Activated naive CD4-positive, alpha-beta T cell treated with Interleukin-2 at 50 U/mL for 16 hours (primary cell): ENCODE measurements around the gene CD63.

Source experiments
- DNase-seq: peaks from one replicate; pipeline ENCODE4 v3.0.0-alpha.2; 2020

CD63 gene

GRCh38 chr12:55720071-55720564 lies 8.7 kb downstream of the CD63 start, which contains the start of gene RDH5:
TSS of gene RDH5 (plus strand) at chr12:55720393. CDS start at chr12:55721185, 792 bp downstream.
- DNase-seq = no peak

- DNase-seq = no peak
These were observed 9.4 kb downstream of the CD63 start for GRCh38 chr12:55719371-55719770.

GRCh38 chr12:55718624-55719275 lies 10.1 kb downstream of the CD63 start:
- no peak for DNase-seq

GRCh38 chr12:55718015-55718414 lies 10.8 kb downstream of the CD63 start:
- DNase-seq = no peak

DNA sequence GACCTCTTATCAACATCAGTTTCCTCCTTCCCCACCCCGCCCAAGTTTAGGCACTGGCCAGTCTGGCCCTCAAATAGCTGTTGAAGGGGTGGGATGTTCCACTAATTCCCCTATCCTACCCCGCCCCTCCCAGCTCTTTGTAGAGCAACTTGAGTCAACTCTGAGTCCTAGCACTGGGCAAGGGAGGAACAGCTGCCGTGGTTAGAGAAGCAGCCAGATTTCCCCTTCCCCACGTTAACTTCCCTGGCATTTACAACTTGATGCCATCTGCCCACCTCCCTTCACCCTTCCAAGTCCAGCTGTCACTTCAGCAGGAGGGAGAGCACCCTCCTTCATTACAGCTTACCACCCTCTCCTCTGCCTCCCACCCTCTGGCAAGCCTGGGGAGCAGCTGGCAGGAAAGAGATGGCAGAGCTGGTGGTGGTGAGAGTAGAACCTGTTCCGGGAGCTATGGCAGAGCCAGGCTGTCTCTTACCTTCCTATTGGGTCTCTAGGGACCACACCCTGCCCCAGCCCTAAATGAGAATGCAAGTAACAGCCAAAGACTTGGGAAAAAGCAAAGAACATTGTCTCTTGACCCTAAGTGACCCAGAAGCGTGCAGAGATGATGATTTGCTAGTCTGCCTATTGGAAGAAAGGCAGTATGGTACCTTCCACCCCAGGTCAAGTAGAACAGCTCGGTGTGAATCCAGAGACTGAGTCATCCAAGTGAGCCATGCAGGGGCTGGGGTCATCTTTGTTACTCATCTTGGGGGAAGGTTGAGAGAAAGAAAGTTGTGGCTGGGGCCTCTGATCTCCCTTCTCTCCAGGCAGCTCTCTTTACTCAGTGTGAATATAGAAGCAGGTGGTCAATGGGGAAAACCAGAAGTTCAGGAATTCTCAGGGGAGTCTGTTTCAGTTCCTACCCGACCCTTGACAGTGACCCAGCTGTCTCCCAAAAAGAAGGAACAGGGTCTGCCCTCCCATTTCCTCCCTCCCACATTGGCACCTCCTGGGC lies 11.5 kb downstream of the CD63 start:
- peak; percentile 17 for DNase-seq

- DNase-seq = no peak
These were observed 12.2 kb downstream of the CD63 start for GRCh38 chr12:55716582-55716957.

DNA sequence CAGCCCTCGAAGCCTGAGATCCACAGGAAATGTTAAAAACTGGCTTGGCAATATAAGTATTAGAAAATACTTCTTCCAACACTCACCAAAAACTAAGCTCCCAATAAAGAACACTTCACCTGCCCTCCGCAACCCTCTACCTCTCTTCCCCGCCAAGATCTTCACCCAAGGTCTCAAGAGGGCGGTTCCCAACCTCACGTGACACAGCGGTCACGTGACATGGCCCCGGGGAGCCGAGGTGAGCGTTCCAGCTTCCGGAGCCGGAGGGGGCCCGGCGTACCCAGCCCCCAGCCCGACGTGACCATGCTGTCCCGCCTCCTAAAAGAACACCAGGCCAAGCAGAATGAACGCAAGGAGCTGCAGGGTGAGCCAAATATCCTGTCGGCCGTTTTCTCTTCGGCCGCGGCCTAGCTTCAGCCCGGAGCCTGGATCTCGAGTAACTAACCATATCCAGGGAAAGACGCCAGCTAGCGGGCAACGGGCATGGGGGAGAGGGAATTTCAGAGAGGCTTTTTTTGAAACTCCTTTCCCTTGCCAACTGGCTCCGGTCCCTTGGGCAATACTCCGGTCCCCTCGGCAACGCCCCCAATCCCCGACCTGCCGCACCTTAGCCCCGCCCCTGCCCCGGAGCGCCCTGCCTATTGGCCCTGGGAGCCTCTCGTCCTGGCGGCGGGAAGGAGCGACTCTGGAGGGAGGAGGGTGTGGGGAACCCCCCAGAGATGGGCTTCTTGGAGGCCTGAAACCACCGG lies 12.8 kb downstream of the CD63 start, which contains the start of gene BLOC1S1:
BLOC1S1 (plus strand) TSS at position 214 of the 749 bp plus-strand sequence; CDS start at position 220, 6 bp downstream.
- peak; percentile 94 for DNase-seq

GRCh38 chr12:55715169-55715764 lies 13.5 kb downstream of the CD63 start:
- no peak for DNase-seq

GRCh38 chr12:55713721-55714120 lies 15.1 kb downstream of the CD63 start:
- DNase-seq = no peak

- DNase-seq = no peak
These were observed 16.0 kb downstream of the CD63 start for GRCh38 chr12:55712700-55713415.

DNA sequence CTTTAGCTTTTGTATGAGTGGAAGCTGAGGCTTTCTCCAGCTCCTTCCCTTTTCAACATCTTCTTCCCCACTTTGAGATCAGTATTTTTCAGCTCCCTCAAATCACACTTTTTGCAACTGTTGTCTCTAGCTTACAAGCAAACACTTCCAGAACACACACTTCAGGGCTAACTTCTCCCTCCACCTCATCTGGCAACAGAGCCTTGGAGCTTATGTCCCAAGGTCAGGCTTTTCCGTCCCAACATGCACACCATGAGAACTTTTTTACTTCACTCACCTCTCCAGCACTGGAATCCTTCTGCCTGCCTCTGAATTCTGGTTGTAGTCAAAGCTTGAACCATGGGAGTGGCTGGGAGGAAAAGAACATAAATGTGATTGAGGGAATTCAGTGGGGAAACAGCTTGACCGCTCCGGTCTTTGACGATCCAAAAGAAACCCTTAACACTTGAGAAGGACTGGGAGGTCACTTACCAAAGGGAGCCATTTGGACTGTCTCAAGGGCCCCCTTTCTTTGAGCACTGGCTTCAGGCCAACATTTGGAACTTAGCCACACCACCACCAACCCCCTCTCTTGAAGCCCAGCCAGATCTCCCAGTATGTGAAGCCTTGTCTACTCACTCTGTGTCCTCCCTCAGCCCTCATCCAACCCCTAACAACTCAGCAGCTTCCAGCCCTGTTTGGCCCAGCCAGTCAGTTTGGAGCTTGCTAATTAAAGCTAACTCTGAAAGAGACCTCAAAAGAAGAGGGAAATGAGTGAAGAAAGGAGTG lies 16.8 kb downstream of the CD63 start:
- no peak for DNase-seq

DNA sequence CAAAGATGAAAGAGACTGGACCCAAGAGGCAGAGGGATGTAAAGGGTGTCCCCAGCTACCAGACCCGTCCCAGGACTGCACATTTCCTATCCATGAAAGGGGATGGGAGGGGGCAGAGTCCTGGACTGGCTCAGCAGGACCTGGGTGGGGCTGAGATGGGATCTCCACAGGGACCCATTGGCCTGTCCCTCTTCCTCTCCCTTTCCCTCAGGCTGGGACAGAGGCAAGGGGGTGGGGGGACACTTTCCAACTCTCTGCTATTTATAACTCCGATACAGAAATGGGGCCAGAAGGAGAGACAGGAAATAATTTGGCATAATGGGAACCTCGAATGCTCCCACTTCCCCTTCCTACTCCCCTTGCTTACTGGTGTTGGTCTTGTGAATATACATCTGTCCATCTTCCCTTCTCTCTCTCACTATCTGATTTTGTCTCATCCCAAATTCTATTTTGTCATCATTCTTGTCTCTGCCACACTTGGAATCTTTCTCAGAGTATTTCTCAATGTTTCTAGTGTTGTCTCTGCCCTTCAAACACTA lies 20.0 kb downstream of the CD63 start:
- no peak for DNase-seq

- DNase-seq = peak; percentile 69
These were observed 20.7 kb downstream of the CD63 start, which contains the start of gene ITGA7 for GRCh38 chr12:55707841-55708694. TSS of gene ITGA7 (minus strand) at chr12:55707904. CDS start at chr12:55707682, 222 bp downstream.

DNA sequence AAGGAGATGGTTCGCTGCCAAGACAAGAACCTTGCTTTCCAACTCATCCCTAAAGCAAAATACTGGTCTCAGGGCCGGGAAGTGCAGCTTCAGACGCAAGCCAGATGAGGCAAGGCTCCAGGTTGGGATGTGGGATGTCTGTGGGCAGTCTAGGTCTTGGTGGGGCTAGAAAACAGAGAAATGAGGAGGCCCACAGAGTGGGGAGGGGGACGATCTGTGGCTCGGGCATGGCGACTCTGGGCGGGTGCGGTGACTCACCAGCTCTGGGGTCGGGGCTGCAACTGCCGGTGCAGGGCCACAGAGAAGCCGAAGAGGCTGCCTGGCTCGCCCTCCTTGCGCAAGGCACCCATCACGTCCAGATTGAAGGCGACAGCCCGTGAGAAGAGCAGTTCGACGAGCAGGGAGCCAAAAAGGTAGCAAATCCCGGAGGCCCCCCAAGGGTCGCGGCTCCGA lies 21.6 kb downstream of the CD63 start:
- DNase-seq = no peak

DNA sequence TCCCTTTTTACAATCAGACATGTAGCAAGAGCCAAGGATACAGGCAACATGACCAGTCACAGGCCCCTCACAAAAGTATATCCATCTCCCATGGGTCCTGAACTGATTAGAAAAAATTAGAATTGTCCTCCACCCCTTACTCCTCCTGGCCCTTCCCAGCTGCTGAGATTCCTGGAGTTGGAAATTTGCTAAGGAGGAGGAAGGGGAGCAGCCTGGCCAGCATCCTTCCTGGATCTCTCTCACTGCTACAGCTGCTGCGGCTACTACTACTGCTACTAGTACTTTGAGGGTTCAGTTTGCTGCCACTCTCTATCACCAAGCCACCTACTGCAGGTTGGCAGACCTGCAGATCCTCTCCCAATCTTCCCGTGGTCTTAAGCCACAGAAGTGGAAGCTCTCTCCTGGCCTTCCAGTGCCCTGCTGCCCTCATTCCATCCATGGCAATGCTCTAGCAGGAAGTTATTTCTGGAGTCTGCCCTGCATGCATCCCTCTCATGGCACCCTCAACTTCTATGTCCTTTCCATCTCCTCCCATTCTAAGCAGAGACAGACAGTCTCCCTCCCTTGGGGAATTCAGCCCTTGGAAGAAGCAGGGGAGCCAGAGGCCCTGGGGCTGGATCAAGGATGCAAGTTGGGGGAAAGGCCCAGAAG lies 22.1 kb downstream of the CD63 start:
- DNase-seq = no peak

DNA sequence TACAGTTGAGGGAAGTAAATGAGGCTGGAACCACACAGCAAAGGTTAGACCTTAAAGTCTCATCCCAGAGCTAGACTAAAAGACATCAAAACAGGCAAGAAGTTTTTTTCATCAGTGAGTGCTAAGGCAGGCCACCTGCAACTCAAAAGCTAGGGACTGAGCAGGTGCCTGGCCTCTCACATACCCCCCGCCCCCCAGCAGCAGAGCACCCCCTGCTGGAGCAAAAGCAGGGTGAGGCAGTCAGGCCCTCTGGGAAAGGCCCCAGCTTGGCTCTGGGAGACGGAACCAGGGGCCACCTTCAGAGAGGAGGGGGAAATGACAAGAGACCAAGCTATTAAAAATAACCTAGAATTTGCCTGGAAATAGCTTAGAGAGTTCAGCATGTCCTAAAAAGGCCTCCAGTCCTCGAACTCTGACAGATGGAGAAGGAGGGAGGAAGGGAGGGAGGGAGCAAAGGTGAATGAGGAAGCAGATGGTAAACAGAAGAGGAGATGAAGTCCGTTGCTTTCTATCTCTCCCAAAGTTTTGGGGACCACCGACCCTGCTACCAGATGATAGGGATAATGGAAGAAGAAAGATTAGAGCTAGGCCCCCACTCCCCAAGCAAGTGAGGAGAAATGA lies 22.9 kb downstream of the CD63 start:
- DNase-seq = no peak

DNA sequence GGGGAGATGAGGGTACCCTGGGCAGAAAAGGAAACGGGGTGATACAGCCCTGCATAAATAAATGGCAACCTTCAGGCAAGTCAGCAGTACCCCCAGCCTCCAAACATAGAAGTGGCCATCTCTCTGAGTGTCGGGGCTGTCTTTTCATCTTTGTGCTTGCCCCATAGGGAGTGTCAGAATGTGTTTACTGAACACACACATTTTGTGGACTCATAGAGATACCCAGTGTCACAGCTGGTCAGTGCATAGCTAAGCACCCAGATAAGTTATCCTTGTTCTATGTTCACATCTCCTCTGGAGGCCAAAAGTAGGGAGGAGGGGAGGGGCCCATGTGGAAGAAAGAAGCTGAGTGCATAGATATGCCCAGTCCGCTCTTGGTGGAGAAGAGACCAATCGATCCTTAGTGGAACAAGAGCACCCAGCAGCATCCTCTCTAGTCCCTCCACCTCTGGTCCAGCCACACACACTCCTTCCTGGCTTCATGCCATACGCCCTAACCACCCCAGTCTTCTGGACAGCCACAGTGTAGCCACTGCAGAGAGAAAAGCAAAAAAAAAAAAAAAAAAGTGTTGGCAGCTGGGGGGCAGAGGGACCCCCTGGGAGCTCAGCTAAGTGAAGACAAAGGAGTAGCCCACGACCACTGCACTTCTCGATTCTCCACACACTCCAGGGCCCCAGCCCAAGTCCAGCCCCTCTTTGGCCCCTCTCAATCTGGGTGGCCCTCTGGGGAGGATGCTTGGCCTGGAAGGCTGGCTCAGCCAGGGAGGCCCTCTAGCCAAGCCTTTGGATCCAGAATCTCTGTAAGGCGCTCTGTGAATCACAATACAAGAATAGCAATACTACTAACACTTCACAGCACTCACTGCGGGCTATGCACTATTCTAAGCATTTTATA lies 23.7 kb downstream of the CD63 start:
- DNase-seq = no peak
